Inflammatory macrophage (primary cell): ENCODE data around the gene ENC1.

Experiments
- DNase-seq, 2 donors: peaks; one replicate each; pipeline ENCODE4 v3.0.0-alpha.2; 2020 to 2022

ENC1 gene

GRCh38 chr5:74655206-74655605, 14.7 kb upstream of the ENC1 start:
- DNase-seq = no peak

- no peak for DNase-seq
Measured at GRCh38 chr5:74653991-74654390, 13.5 kb upstream of the ENC1 start.

DNA sequence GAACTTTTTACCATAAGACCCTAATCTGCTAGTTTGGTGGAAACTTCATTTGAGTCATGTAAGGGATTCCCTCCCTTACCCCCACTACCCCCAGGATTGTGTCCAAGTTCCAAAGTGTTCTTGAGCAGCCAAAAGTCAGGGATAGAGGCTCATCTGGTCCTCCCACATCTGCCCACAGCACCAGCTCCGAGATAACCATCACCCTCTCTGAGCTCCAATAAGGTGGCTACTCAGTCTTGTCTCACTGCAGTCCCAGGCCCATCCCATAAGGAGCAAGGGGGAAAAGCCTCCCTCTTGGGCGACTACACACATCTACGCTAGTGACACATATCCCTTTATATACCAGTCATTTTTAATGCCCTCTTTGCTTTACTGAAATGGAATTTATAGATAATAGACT, 12.0 kb upstream of the ENC1 start:
- DNase-seq = no peak

DNA sequence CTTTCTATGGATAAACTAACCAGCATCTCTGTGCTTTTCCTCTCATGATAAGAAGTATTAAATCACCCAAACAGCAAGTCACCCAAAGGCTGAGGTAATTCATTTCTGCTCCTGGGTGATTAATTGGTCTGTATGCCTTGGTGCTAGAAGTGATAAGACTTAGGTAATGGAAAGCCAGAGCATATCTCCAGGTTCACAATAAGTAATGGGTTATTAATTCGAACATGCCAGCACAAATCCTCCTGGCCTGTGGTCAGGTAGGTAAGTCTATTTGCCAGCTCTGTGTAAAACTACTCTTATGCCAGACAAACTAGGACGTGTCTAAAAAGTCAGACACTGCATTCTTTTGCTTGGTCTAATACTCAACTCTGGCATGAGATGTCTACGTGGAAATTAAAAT, 11.2 kb upstream of the ENC1 start:
- no peak for DNase-seq

- no peak for DNase-seq
Measured at GRCh38 chr5:74649421-74649973, 9.0 kb upstream of the ENC1 start.

DNA sequence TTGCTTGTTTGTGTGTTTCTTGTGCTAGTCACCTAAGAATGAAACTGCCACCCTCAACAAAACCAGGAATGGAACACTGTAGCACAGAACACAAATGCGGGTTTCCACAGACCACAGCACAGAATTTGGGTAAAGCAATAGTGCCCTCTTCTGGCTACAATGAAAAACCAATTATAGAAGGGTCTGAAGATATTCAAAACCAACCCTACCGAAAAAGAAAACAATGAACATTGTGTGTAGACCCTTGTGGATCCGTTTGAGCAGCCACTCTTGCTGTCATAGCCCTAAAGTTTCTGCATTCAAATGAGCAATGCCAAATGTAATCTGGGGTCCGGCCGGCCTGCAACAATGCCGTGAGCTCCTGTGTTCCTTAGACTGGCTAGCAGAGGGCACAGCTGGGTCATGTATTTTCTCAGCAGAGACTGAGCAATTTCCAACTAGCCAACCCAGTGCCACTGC, 8.3 kb upstream of the ENC1 start:
- peak; percentile 51 to 61 for DNase-seq

DNA sequence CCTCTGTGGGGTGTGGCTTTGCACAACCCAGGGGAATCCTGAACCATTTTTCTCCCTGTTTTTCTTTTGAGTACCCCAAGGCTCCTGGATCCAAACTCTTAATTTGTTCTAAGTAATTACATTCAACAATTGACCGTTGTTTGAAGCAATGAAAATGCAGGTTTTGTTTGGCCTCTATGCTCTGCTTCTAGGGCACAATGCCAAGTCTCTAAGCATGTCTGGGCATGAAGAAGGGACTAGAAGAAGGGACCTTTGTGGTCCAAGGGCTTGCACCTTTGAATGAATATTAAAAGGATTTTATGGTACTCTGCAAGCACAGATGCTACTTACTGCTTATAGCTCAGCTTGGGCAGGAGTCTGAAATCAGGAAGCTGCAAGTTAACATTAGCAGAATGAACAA, 6.6 kb upstream of the ENC1 start:
- DNase-seq = no peak

DNA sequence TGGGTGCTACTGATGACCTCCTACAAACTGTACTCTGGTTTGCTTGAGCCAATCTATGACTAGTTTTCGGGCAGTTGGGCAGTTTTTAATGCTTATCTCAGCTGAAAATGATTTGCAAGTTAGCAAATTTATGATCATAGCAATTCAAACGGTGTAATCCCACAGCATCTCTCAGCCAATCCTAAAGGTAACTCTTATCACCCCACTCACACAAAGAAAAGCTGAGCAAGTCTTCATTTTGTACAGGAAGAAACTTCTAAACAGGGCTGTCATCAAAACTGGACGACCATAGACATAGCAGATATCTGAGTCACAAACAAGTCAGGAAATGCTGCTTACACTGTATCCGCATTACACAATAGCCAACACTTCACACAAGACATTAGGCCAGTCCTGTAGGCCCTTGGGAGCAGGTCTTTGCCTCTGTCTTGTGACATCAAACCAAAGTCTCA, 2.6 kb upstream of the ENC1 start:
- DNase-seq = peak; percentile 85 to 90

- no peak for DNase-seq
Measured at GRCh38 chr5:74642543-74642863, 2.0 kb upstream of the ENC1 start.

- DNase-seq = peak; percentile 73 to 76
Measured at GRCh38 chr5:74641735-74642542, 1.4 kb upstream of the ENC1 start.

- peak; percentile 70 to 76 for DNase-seq
Measured at GRCh38 chr5:74640954-74641734, 616 bp upstream of the ENC1 start.

DNA sequence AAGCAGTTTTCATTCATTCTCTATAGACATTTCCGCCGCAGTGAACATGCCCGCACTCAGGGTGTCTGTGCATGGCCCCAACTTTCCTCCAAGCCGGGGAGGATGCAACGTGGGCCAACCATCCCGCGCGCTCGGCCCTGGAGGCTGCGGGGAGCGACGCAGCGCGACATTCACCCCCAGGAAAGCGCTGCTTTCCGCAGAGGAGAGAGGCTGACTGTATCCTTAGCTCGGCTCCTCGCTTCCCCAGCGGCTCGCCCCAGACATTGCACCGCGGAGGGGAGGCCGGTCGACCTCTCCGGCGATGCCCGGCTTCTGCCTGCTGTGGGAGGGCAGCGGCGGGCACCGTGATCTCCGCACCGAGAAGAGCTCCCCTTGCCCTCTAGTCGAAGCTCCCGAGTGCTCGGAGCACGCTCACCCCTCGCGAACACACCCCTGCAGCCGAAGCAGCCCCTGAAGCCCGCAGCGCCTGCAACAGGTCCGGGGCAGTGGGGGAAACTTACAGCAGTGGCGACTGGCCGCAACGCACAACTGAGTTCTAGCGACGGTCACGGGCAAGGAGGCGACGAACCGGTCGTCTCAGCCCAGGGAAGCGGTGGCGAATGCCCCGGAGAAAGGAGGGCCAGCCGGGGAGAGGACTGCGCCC, 600 bp downstream of the ENC1 start:
- DNase-seq = peak; percentile 64 to 74

GRCh38 chr5:74638970-74639806, 1.3 kb downstream of the ENC1 start:
- DNase-seq = no peak

- DNase-seq = no peak
Measured at GRCh38 chr5:74638544-74638969, 2.0 kb downstream of the ENC1 start.

- no peak for DNase-seq
Measured at GRCh38 chr5:74636552-74636951, 4.0 kb downstream of the ENC1 start.

DNA sequence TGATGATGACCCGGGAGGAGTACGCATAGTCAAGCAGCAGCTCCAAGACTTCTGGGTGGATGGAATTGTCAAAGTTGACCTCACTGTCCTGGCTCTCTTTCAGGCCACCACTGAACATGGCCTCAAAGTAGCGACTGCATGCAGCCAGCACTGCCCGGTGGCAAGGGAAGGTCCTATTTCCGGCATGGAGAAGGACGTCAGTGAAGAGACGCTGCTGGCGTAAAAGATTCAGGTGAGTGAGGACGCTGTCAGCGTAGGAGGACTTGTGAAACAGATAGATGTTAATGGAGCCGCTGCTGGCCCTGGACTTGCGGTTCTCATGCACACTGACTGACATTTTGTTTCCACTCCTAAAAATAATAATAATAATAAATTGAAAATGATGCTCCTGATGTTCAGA, 4.4 kb downstream of the ENC1 start:
- DNase-seq = no peak

DNA sequence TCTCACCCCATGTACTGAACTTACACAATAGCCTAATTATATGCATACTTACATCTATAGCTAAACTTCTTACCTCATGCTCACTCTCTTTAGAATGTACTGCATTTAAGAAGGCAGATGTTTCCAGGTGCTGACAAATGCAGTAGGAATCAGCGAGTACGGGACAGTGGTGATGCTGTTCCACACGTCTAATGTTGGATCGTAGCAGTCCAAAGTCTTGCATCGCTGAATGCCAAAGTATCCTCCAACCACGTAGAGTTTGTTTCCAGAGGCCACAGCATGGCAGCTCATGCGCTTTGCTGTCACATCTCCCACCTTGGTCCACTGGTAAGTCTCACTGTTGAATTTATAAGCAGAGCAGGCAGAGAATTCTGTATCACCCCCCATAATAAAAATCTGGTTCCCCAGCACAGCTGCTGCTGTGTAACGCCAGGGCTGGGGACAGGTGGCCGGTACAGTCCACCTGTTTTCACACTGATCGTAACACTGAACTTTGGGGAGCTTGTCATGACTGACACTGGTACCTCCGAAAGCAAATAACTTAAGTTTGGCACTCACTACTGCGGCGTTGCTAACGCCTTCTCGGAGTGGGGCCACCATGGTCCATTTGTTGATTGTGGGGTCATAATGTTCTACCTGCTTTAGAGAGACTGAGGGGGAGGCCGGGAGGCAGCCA, 5.8 kb downstream of the ENC1 start:
- no peak for DNase-seq

DNA sequence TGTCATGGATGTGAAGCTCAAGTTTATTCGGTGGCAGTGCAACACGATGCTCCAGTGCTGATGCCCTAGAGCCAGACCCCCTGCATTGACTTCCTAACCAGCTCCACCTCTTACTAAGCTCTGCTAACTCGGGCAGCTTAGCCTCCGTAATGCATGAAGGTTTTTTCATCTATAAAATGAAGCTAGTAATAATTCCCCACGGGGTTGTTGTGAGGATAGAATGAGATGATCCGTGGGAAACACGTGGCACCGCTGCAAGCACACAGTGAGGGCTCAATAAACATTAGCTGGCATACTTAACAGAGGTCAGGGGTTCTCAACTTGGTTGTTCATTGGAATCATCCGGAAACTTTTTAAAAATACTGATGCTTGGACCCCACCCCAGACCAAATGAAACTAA, 6.8 kb downstream of the ENC1 start:
- no peak for DNase-seq

DNA sequence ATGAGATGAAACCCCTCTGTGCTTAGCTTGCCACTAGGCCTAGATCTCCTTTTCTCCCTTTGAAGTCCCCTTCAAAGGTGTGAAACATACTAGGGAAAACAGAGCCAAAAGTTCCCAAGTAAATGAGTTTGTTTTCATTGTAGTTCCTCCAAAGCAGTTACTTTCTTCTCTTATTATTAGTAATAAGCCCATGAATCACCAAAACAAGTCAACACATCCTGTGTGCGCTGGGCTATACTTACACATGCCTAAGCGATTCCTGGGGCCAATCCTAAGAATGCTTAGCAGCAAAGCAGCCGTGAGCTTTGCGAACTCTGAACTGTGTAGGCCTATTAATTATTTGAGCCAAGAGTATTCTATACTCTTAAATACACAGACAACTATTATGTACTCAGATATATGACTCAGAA, 7.6 kb downstream of the ENC1 start:
- peak in 1 of 2 donors; percentile 28 for DNase-seq

DNA sequence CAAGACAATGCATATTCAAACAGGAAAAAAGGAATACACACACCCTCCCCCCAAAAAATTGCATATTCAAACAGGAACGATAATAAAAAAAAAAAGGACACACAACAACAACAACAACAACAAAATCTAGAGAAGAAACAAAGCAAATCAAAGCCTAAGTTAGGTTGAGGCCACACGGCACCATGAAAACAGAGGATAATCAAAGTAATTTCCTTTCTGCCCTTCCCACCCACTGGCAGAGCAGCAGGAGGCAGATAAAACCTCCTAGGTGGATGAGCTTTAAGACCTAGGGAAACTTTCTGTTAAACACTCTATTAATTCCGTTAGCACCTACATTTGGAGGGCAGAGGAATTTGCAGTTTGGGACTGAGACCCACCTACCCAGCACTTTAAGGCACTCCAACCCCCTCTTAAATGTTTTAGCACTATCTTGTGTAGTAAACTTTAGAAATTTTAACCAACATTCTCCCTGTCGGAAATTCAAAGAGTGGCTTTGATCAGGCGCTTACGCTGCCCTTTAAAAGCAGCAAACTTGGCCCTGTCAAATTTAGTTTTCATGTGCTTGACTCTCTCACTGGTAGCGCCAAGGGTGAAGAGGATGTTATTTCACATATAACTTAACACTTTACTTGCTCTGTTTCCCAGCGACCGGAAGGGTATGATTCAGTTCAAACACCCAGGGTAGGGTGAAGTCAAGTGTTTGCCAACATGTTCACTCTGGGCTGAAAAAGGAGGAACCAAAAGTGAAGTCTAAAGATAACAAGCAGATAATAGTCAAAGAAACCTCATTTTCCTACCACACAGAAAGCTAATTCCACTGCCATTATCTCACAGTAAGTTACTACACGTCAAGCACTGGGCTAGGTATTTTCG, 9.2 kb downstream of the ENC1 start:
- peak; percentile 82 for DNase-seq
